NCI-H1417 (cell line): Measurements from ENCODE around the gene HRC.
"Not testable (repeated sequence)": the region's sequence is repeated elsewhere in the genome, so short reads cannot be mapped to it uniquely, and the experiment has no call there.

Experiments used
- DNase-seq, 3 experiments: peaks; one replicate each; lab custom pipeline; 2025; lab: John Stamatoyannopoulos, UW

Gene HRC

GRCh38 chr19:49155005-49155819, at the start of gene HRC:
HRC (minus strand) TSS chr19:49155396; CDS start chr19:49155237, 159 bp downstream.
- DNase-seq = no peak

- DNase-seq = no peak
Observed at GRCh38 chr19:49201042-49201441, 45.8 kb upstream of the HRC start.

- DNase-seq = no peak
Observed at GRCh38 chr19:49200238-49200862, 45.2 kb upstream of the HRC start.

GRCh38 chr19:49196527-49197240, 41.5 kb upstream of the HRC start:
- peak; percentile 59 to 72 (median 68) for DNase-seq

GRCh38 chr19:49194408-49194807, 39.2 kb upstream of the HRC start:
- no peak for DNase-seq

GRCh38 chr19:49193822-49194394, 38.7 kb upstream of the HRC start:
- no peak for DNase-seq

GRCh38 chr19:49190781-49191180, 35.6 kb upstream of the HRC start:
- DNase-seq = no peak

- no peak for DNase-seq
Observed at GRCh38 chr19:49189259-49189658, 34.1 kb upstream of the HRC start.

- DNase-seq = no peak
Observed at GRCh38 chr19:49188626-49189200, 33.5 kb upstream of the HRC start.

GRCh38 chr19:49186108-49186507, 30.9 kb upstream of the HRC start:
- no peak for DNase-seq

GRCh38 chr19:49182848-49183375, 27.7 kb upstream of the HRC start:
- no peak for DNase-seq

GRCh38 chr19:49182010-49182847, 27.0 kb upstream of the HRC start:
- not testable (repeated sequence) for DNase-seq

- no peak for DNase-seq
Observed at GRCh38 chr19:49180659-49181058, 25.5 kb upstream of the HRC start.

- DNase-seq = no peak
Observed at GRCh38 chr19:49173198-49173597, 18.0 kb upstream of the HRC start.

- DNase-seq = no peak
Observed at GRCh38 chr19:49168421-49168820, 13.2 kb upstream of the HRC start.

- no peak for DNase-seq
Observed at GRCh38 chr19:49167857-49168409, 12.7 kb upstream of the HRC start.

GRCh38 chr19:49165865-49166301, 10.7 kb upstream of the HRC start:
- DNase-seq = no peak

GRCh38 chr19:49165111-49165750, 10.0 kb upstream of the HRC start:
- DNase-seq = peak in 1 of 3 experiments; percentile 2

GRCh38 chr19:49161987-49162386, 6.8 kb upstream of the HRC start:
- no peak for DNase-seq
